GM13976 (cell line): Measurements from ENCODE around the gene CCDC170.

Source experiments
- DNase-seq: peaks from one replicate; pipeline ENCODE4 v3.0.0; 2012; ENCODE audit warnings: low spot score
- in situ Hi-C: fragments of 300-500 bp; cut with MboI; formaldehyde crosslinking; loops from one replicate; pipeline ENCODE4 v1.12.0; 2022; ENCODE audit warnings: low sequenced_read_pairs, mixed read lengths, inconsistent platforms; ENCODE audit not compliant: unreplicated experiment
- TF ChIP-seq, protein P1 (sequence below): IDR thresholded peaks from 2 replicates; pipeline ENCODE4 v1.5.1; 2012; ENCODE audit warnings: borderline replicate concordance, mild to moderate bottlenecking; ENCODE audit not compliant: insufficient read depth; ENCODE audit errors: extremely low read depth, missing control alignments, control extremely low read depth

CCDC170 gene

DNA sequence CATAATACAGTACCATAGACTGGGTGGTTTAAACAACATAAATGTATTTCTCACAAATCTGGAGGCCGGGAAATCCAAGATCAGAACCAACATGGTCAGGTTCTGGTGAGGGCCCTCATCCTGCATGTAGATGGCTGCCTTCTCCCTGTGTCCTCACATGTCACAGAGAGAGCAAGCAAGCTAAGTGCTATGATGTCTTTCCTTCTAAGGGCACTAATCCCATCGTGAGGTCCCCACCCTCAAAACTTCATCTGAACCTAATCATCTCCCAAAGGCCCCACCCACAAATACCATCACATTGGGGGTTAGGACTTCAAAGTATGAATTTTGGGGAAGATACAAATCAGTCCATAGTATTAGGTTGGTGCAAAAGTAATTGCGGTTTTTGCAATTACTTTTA, 56.8 kb downstream of the CCDC170 start:
- DNase-seq = no peak
- in situ Hi-C loops = no loop called here
- TF ChIP-seq, protein P1, sequence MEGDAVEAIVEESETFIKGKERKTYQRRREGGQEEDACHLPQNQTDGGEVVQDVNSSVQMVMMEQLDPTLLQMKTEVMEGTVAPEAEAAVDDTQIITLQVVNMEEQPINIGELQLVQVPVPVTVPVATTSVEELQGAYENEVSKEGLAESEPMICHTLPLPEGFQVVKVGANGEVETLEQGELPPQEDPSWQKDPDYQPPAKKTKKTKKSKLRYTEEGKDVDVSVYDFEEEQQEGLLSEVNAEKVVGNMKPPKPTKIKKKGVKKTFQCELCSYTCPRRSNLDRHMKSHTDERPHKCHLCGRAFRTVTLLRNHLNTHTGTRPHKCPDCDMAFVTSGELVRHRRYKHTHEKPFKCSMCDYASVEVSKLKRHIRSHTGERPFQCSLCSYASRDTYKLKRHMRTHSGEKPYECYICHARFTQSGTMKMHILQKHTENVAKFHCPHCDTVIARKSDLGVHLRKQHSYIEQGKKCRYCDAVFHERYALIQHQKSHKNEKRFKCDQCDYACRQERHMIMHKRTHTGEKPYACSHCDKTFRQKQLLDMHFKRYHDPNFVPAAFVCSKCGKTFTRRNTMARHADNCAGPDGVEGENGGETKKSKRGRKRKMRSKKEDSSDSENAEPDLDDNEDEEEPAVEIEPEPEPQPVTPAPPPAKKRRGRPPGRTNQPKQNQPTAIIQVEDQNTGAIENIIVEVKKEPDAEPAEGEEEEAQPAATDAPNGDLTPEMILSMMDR = no peak

DNA sequence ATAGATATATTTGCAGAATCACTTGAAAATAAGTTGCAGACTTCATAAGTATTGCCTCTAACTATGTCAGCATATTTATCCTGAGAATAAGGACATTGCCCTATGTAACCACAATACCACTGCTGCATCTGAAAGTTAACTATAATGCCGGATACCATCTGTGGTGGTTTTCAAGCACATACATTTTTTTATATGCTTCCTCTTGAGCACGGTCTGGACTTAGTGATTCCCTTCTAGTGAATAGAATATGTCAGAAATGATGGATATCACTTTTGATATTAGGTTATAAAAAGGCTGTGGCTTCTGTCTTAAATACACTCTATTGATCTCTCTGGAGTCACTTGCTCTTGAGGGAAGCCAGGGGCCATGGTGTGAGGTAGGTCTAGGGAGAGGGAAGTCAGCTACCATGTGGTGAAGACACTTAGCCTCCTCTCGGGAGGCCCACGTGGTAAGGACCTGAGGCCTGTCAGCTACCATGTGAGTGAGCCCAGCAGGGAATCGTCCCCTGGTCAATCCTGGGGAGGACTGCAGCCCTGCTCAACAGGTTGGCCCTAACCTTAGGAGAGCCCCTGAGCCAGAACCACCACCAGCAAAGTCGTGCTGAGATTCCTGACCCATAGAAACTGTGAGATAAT, 57.5 kb downstream of the CCDC170 start:
- TF ChIP-seq, protein P1 = no peak
- DNase-seq = no peak
- in situ Hi-C loops = no loop called here

- in situ Hi-C loops = no loop called here
- no peak for DNase-seq
Measured at GRCh38 chr6:151553416-151554165, 59.8 kb downstream of the CCDC170 start.

GRCh38 chr6:151561238-151561637, 67.4 kb downstream of the CCDC170 start:
- in situ Hi-C loops = no loop called here
- TF ChIP-seq, protein P1 = no peak
- DNase-seq = no peak

More at GRCh38 chr6:151553416-151554165, 59.8 kb downstream of the CCDC170 start:
- TF ChIP-seq, protein P1 = no peak

- DNase-seq = no peak
- in situ Hi-C loops = no loop called here
- TF ChIP-seq, protein P1 = no peak
Measured at GRCh38 chr6:151564654-151565053, 70.8 kb downstream of the CCDC170 start.

- in situ Hi-C loops = no loop called here
- DNase-seq = no peak
- TF ChIP-seq, protein P1 = no peak
Measured at GRCh38 chr6:151565940-151566339, 72.1 kb downstream of the CCDC170 start.
